Activated CD4-positive, alpha-beta T cell treated with anti-CD3 and anti-CD28 coated beads, Interleukin-2, amount 50 U/mL, for 4 hours (primary cell): ENCODE data around the gene MEGF11.
"Not testable (repeated sequence)": the region's sequence is repeated elsewhere in the genome, so short reads cannot be mapped to it uniquely, and the experiment has no call there.

ENCODE experiments used
- DNase-seq, 2 experiments: peaks; one replicate each; pipeline ENCODE4 v3.0.0-alpha.2; 2020

MEGF11 gene

DNA sequence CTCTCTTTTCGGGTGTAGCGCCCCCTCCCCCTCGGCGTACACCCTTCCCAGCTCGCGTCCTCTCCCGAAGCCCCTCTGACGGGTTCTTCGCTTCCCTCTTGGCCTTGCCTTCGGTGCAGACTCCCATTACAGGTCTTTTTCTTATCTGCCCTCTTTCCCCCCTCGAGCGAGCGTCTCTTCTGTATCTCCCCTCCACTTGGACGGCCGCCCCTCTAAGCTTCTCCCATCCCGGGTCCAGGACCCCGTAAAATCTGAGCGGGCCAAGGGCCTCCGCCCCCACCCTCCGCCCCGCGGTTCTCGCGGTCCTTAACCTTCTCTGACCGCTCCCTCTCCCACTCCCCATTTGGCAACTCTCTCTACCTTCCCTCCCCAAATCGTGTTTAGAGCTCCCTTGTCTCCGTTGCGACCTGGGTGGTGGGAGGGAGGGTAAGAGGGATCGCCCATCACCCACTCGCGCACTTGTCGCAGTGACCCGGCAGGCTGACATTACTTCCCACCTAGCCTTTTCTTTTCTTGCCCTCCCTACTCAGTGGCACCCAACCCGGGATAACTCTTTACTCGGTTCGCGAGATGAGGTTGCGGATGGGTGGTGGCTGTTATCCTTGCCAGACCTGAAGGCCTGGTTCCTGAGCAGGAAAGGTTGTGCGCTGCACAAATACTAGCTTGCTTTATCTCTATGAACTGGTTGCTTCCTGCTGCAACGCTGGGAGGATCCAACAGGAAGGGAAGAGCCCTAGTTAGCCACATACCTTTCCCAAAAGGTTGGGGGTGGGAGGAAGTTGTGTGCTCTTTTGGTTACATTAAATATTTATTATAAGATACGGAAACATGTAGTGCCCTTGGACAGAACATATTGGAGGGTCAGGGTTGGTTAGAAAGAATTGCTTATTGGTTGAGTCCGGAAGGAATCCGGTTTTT is 383.3 kb downstream of the MEGF11 start:
- peak in 1 of 2 experiments; percentile 5 for DNase-seq

DNA sequence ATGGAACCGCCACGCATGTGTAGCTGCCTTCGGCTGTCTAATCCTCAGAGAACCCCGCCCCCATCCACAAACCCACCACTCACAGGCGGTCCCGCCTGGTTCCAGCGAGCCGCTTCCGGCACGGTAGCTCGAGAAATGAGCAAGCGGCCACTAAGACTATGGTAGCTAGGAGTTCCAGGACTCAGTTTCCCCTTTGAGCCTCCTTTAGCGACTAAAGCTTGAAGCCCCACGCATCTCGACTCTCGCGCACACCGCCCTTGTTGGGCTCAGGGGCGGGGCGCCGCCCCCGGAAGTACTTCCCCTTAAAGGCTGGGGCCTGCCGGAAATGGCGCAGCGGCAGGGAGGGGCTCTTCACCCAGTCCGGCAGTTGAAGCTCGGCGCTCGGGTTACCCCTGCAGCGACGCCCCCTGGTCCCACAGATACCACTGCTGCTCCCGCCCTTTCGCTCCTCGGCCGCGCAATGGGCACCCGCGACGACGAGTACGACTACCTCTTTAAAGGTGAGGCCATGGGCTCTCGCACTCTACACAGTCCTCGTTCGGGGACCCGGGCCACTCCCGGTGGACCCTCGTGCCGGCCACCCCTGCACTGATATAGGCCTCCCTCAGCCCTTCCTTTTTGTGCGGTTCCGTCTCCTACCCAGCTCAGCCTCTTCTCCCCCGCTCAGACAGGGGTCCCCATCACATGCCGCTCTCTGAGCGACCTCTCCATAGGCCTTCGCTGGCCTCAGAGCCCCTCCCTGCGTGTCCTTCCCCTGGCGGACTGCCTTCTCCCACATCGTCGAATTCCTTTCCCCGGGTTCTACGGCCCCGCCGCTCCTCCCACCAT is 384.2 kb downstream of the MEGF11 start, which contains the start of gene RAB11A:
RAB11A (plus strand) TSS at position 366 of the 828 bp plus-strand sequence; CDS start at position 461, 95 bp downstream.
- DNase-seq: peak; percentile 90 to 93

DNA sequence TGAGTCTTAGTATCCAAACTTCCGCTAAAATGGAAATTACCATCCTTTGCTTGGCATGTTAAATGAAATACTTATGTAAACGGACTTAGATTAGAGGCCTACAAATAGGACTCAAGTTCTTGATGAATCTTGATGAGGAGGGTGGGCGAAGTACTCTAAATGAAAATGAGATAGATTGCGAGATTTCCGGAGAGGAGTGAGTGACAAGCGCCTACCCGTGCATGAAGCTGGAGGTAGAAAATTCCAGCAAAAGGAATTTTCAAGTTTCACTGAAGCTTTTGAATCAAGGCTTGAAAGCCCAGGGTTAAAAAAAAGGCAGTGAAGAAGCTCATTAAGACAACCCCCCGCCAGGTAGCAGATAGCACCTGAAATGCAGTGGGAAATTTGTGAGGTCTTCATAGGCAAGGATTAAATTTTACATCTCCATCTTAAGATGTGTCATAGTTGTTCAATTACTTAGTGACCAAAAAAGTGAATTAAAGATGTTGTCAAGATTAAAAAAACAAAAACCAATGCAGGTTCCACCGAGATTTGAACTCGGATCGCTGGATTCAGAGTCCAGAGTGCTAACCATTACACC is 384.9 kb downstream of the MEGF11 start:
- DNase-seq: no peak

GRCh38 chr15:65867933-65868332 is 385.6 kb downstream of the MEGF11 start:
- not testable (repeated sequence) for DNase-seq

DNA sequence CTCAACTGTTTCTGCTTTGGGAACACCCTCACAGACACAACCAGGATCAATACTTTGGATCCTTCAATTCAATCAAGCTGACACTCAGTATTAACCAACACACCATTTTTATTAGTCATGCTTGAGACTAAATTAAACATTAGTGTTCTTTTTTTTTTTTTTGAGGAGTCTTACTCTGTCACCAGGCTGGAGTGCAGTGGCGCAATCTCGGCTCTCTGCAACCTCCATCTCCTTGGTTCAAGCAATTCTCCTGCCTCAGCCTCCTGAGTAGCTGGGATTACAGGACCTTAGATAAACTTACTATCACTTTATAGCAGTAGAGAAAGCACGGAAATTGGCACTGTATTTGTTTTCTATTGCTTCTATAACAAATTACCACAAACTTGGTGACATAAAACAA is 386.3 kb downstream of the MEGF11 start:
- no peak for DNase-seq

DNA sequence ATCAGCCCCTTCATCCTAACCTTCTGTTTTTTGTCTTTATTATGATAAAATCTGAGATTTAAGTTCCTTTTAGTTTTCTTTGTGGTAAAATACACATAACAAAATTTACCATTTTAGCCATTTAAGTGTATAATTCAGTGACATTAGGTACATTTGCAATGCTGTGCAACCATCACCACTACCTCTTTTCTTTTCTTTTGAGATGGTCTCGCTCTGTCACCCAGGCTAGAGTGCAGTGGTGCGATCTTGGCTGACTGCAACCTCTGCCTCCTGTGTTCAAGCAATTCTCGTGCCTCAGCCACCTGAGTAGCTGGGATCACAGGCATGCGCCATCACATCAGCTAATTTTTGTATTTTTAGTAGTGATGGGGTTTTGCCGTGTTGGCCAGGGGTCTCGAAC is 390.4 kb downstream of the MEGF11 start:
- DNase-seq: no peak

DNA sequence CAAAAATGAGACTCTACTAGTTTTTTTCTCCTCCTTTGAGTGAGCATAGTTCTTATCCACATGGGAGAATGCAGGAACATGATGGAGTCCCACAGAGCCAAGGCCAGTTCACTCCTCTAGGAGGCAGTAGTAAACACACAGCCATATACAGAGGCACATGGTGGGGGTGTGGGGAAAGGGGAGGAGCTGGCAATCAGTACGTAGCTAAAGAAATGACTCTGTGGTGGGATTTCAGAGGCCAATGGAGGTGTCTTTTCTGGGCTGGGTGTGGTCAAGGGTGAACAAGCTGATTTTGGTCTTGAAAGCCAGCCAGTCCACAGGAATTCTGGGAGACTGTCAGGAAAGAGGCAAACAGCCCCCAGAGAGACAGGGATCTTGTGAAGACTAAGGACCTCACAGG is 390.9 kb downstream of the MEGF11 start:
- DNase-seq: peak; percentile 49 to 53

- no peak for DNase-seq
These were observed 395.7 kb downstream of the MEGF11 start for GRCh38 chr15:65857718-65858402.

- DNase-seq: peak; percentile 79 to 81
These were observed 396.6 kb downstream of the MEGF11 start for GRCh38 chr15:65856821-65857455.

DNA sequence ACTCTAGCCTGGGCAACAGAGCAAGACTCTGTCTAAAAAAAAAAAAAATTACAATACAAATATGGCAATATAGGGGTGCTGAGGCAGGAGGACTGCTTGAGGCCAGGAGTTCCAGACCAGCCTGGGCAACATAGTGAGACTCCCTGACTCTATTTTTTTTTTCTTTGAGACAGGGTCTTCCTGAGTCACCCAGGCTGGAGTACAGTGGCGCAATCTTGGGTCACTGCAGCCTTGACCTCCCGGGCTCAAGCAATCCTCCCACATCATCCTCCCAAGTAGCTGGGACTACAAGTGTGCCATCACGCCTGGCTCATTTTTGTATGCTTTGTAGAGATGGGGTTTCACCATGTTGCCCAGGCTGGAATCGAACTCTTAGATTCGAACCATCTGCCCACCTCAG is 401.6 kb downstream of the MEGF11 start:
- no peak for DNase-seq

DNA sequence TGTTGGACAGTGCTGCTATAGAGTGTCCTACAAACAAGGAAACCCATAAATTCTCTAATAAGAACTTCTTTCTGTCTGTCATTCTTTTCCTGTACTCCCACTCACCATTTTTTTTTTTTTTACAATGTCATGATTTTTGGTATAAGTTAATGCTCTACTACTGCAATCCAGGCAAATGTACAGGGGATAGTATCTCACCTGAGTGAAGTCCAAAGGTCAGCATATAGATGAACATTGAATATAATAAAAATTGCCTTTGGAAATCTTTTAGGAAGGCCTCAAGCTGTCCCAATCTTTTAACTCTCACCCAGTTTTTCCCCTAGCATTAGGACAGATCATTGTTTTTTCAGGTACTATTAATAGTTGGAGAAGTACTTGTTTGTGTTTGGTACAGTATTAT is 405.6 kb downstream of the MEGF11 start:
- DNase-seq: no peak

GRCh38 chr15:65845826-65846519 is 407.6 kb downstream of the MEGF11 start:
- no peak for DNase-seq
